ENCODE results near the gene ANKK1.

ANKK1 gene

GRCh38 chr11:113373306-113373705, 14.3 kb upstream of the ANKK1 start:
- no peak overlapping the region for H3K4me3 ChIP-seq (ENCODE audit: low read depth, low read length)
- TF ChIP-seq POLR2A (IDR thresholded peaks at IDR 0.05; ENCODE audit: extremely low read depth, insufficient read length) (no peak), CTCF (IDR thresholded peaks at IDR 0.05; ENCODE audit: low read depth, low read length) (no peak), MYC (IDR thresholded peaks at IDR 0.05; ENCODE audit: low read depth, low read length) (no peak), MAX (IDR thresholded peaks at IDR 0.05; ENCODE audit: low read depth, low read length) (no peak)
- no peak for DNase-seq (ENCODE audit: low read depth)

GRCh38 chr11:113373981-113374560, 13.5 kb upstream of the ANKK1 start:
- H3K4me3 ChIP-seq (ENCODE audit: low read depth, low read length) = no peak overlapping the region
- no peak for TF ChIP-seq MYC (IDR thresholded peaks at IDR 0.05; ENCODE audit: low read depth, low read length)
- no peak for TF ChIP-seq CTCF (IDR thresholded peaks at IDR 0.05; ENCODE audit: low read depth, low read length)
- no peak for TF ChIP-seq MAX (IDR thresholded peaks at IDR 0.05; ENCODE audit: low read depth, low read length)
- DNase-seq (ENCODE audit: low read depth) = no peak

GRCh38 chr11:113375402-113375801, 12.2 kb upstream of the ANKK1 start:
- H3K4me3 ChIP-seq (ENCODE audit: low read depth, low read length) = no peak overlapping the region
- TF ChIP-seq POLR2A (IDR thresholded peaks at IDR 0.05; ENCODE audit: extremely low read depth, insufficient read length) (no peak), MYC (IDR thresholded peaks at IDR 0.05; ENCODE audit: low read depth, low read length) (no peak), MAX (IDR thresholded peaks at IDR 0.05; ENCODE audit: low read depth, low read length) (no peak), CTCF (IDR thresholded peaks at IDR 0.05; ENCODE audit: low read depth, low read length) (no peak)
- no peak for DNase-seq (ENCODE audit: low read depth)

GRCh38 chr11:113376156-113376555, 11.4 kb upstream of the ANKK1 start:
- H3K4me3 ChIP-seq (ENCODE audit: low read depth, low read length) = no peak overlapping the region
- peak; percentile 23 for DNase-seq (ENCODE audit: low read depth)
- TF ChIP-seq POLR2A (IDR thresholded peaks at IDR 0.05; ENCODE audit: extremely low read depth, insufficient read length) (no peak), MYC (IDR thresholded peaks at IDR 0.05; ENCODE audit: low read depth, low read length) (no peak), CTCF (IDR thresholded peaks at IDR 0.05; ENCODE audit: low read depth, low read length) (no peak), MAX (IDR thresholded peaks at IDR 0.05; ENCODE audit: low read depth, low read length) (no peak)

GRCh38 chr11:113377681-113378412, 9.7 kb upstream of the ANKK1 start:
- TF ChIP-seq MAX (IDR thresholded peaks at IDR 0.05; ENCODE audit: low read depth, low read length) (no peak), MYC (IDR thresholded peaks at IDR 0.05; ENCODE audit: low read depth, low read length) (no peak), CTCF (IDR thresholded peaks at IDR 0.05; ENCODE audit: low read depth, low read length) (no peak), POLR2A (IDR thresholded peaks at IDR 0.05; ENCODE audit: extremely low read depth, insufficient read length) (no peak)
- DNase-seq (ENCODE audit: low read depth) = no peak
- no peak overlapping the region for H3K4me3 ChIP-seq (ENCODE audit: low read depth, low read length)

All from NB4 (cell line).